OCI-LY1 (cell line): ENCODE results near the gene CYP21A2.

Source experiments
- H2AFZ ChIP-seq: fragments of 200-600 bp; sonication (generic), shearing (Covaris generic); 2 replicates; pipeline ENCODE4 v1.6.0; 2014; ENCODE audit warnings: antibody characterized with exemption, mild to moderate bottlenecking, low read length
- H3F3A ChIP-seq: fragments of 200-600 bp; sonication (generic), shearing (Covaris generic); 2 replicates; pipeline ENCODE4 v1.6.0; 2014; ENCODE audit warnings: mild to moderate bottlenecking, antibody characterized with exemption, low read length, moderate library complexity; ENCODE audit not compliant: insufficient read depth
- H3K27ac ChIP-seq: fragments of 200-600 bp; sonication (generic); 2 replicates; pipeline ENCODE4 v1.5.1; 2014; ENCODE audit warnings: low read length, mixed run types, mild to moderate bottlenecking, low read depth; ENCODE audit not compliant: poor library complexity, severe bottlenecking
- H3K27me3 ChIP-seq: fragments of 200-600 bp; sonication (generic); 2 replicates; pipeline ENCODE4 v1.6.0; 2014; ENCODE audit warnings: antibody characterized with exemption, mild to moderate bottlenecking, low read length, moderate library complexity; ENCODE audit not compliant: insufficient read depth
- H3K36me3 ChIP-seq: fragments of 200-600 bp; sonication (generic); 2 replicates; pipeline ENCODE4 v1.6.1; 2014; ENCODE audit warnings: mild to moderate bottlenecking, antibody characterized with exemption, low read length, moderate library complexity, mixed read lengths; ENCODE audit not compliant: insufficient read depth
- H3K4me1 ChIP-seq: fragments of 200-600 bp; sonication (generic); 2 replicates; pipeline ENCODE4 v1.5.1; 2014; ENCODE audit warnings: mild to moderate bottlenecking, low read length, moderate library complexity; ENCODE audit not compliant: insufficient read depth, severe bottlenecking
- H3K4me2 ChIP-seq: fragments of 200-600 bp; sonication (generic), shearing (Covaris generic); 2 replicates; pipeline ENCODE4 v1.6.1; 2014; ENCODE audit warnings: low read length
- H3K4me3 ChIP-seq: fragments of 200-600 bp; sonication (generic); 2 replicates; pipeline ENCODE4 v1.5.1; 2014; ENCODE audit warnings: low read length, low read depth, mild to moderate bottlenecking, mixed read lengths; ENCODE audit not compliant: poor library complexity, severe bottlenecking
- H3K79me2 ChIP-seq: fragments of 200-600 bp; shearing (Covaris generic); 2 replicates; pipeline ENCODE4 v1.6.1; 2016; ENCODE audit warnings: mixed run types, low read length, mixed read lengths; ENCODE audit not compliant: insufficient read depth
- H3K9ac ChIP-seq: fragments of 200-600 bp; sonication (generic), shearing (Covaris generic); 2 replicates; pipeline ENCODE4 v1.6.1; 2014; ENCODE audit warnings: mild to moderate bottlenecking, low read length, mixed read lengths
- H3K9me2 ChIP-seq: fragments of 200-600 bp; sonication (generic), shearing (Covaris generic); 2 replicates; pipeline ENCODE4 v1.6.1; 2014; ENCODE audit warnings: low read depth, mild to moderate bottlenecking, low read length, mixed read lengths
- H3K9me3 ChIP-seq: fragments of 200-600 bp; shearing (Covaris generic); 2 replicates; pipeline ENCODE4 v1.6.1; 2014; ENCODE audit warnings: low read length, mixed read lengths
- H4K20me1 ChIP-seq: fragments of 200-600 bp; sonication (generic), shearing (Covaris generic); 2 replicates; pipeline ENCODE4 v1.6.0; 2016; ENCODE audit warnings: mild to moderate bottlenecking, low read length; ENCODE audit not compliant: insufficient read depth
- CTCF ChIP-seq: fragments of 200-600 bp; sonication (generic), shearing (Covaris generic); IDR thresholded peaks from 2 replicates; pipeline ENCODE4 v1.5.1; 2017; ENCODE audit warnings: mild to moderate bottlenecking, antibody characterized with exemption, low read length, moderate library complexity, mixed read lengths
- EZH2 ChIP-seq: fragments of 200-600 bp; sonication (generic), shearing (Covaris generic); IDR thresholded peaks from 2 replicates; pipeline ENCODE4 v1.8.0; 2017; ENCODE audit warnings: borderline replicate concordance, mixed run types, mild to moderate bottlenecking, antibody characterized with exemption, low read length, moderate library complexity, mixed read lengths

Gene CYP21A2

DNA sequence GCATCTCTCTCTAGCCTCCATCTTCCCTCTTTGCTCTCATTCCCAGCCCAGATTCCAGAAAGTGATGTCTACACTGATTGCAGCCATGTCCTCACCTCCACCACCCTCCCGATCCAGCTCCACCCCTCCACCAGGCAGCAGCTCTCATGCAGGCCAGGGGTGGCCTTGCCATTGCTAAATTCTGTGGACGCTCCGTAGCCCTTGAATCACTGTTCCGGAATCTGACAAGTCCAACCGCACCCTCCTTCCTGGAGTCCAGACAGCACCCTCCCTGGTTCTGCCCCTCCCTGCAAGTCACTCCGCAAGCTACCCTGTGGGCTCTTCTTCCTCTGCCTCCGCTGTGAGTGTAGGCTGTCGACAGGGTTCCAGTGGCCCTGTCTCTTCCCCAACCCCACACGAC is 44.7 kb downstream of the CYP21A2 start:
- Histone ChIP-seq H3K27ac (no peak overlapping the region), H3K4me3 (no peak overlapping the region), H2AFZ (no peak overlapping the region), H3K9me3 (no peaks in the 10 kb centered on the region), H3K27me3 (peaks cover 15% of the 10 kb centered on the region; the same call in 1 of the 2 replicates), H3K4me1 (peaks cover 6% of the 10 kb centered on the region), H3K9me2 (no peaks in the 10 kb centered on the region), H3K79me2 (no peaks in the 10 kb centered on the region), H3K36me3 (no peaks in the 10 kb centered on the region), H3K9ac (no peak overlapping the region), H4K20me1 (no peaks in the 10 kb centered on the region), H3F3A (no peaks in the 10 kb centered on the region), H3K4me2 (no peak overlapping the region)
- TF ChIP-seq EZH2 (no peak), CTCF (no peak)

GRCh38 chr6:32083812-32084768 is 45.9 kb downstream of the CYP21A2 start:
- Histone ChIP-seq H3K9ac (no peak overlapping the region), H3K4me2 (no peak overlapping the region), H3K9me2 (no peaks in the 10 kb centered on the region), H3K27me3 (peaks cover 15% of the 10 kb centered on the region; the same call in 1 of the 2 replicates), H3K9me3 (no peaks in the 10 kb centered on the region), H3K4me1 (peaks cover 6% of the 10 kb centered on the region), H3K36me3 (no peaks in the 10 kb centered on the region), H3K4me3 (no peak overlapping the region), H2AFZ (no peak overlapping the region), H3K79me2 (no peaks in the 10 kb centered on the region), H3K27ac (no peak overlapping the region), H3F3A (no peaks in the 10 kb centered on the region), H4K20me1 (no peaks in the 10 kb centered on the region)
- no peak for TF ChIP-seq CTCF
- no peak for TF ChIP-seq EZH2

GRCh38 chr6:32084780-32085179 is 46.6 kb downstream of the CYP21A2 start:
- H4K20me1 ChIP-seq = no peaks in the 10 kb centered on the region
- peaks cover 6% of the 10 kb centered on the region for H3K4me1 ChIP-seq
- no peaks in the 10 kb centered on the region for H3K36me3 ChIP-seq
- no peak overlapping the region for H3K27ac ChIP-seq
- peaks cover 11% of the 10 kb centered on the region; the same call in 1 of the 2 replicates for H3K27me3 ChIP-seq
- no peak overlapping the region for H3K4me2 ChIP-seq
- H3F3A ChIP-seq = no peaks in the 10 kb centered on the region
- H2AFZ ChIP-seq = no peak overlapping the region
- no peaks in the 10 kb centered on the region for H3K9me2 ChIP-seq
- H3K9me3 ChIP-seq = no peaks in the 10 kb centered on the region
- no peak overlapping the region for H3K9ac ChIP-seq
- H3K79me2 ChIP-seq = no peaks in the 10 kb centered on the region
- no peak overlapping the region for H3K4me3 ChIP-seq
- TF ChIP-seq CTCF (no peak), EZH2 (no peak)
